SK-N-SH (cell line): Measurements from ENCODE around the gene CRYBG1. TPM values are rescaled to one million over a fixed set of nuclear protein-coding genes. Genes with fewer than 3 reads are reported as not detected.
"Not testable (repeated sequence)": the region's sequence is repeated elsewhere in the genome, so short reads cannot be mapped to it uniquely, and the experiment has no call there.

ENCODE experiments used
- CTCF ChIA-PET: fragments of 300-600, 350-600 bp; formaldehyde crosslinking; extraction: SDS; loops from one replicate; lab custom pipeline; 2021; lab: Yijun Ruan, JAX
- POLR2A ChIA-PET: fragments of 350-600 bp; sonication (Branson Sonifier 250); formaldehyde crosslinking; extraction: SDS; loops from one replicate; lab custom pipeline; 2020; ENCODE audit warnings: antibody characterized with exemption, inconsistent platforms; lab: Yijun Ruan, JAX
- DNase-seq: peaks from one replicate; pipeline ENCODE4 v3.0.0; 2012
- H2AFZ ChIP-seq: fragments of 200-600 bp; sonication (generic); 2 replicates; pipeline ENCODE4 v1.8.1; 2016; ENCODE audit warnings: antibody characterized with exemption, mild to moderate bottlenecking, low read depth
- H3F3A ChIP-seq: fragments of 200-600 bp; sonication (generic); replicated peaks from 2 replicates; pipeline ENCODE3; 2016; ENCODE audit warnings: antibody characterized with exemption, mild to moderate bottlenecking; ENCODE audit not compliant: insufficient read depth
- H3K27ac ChIP-seq, 2 experiments: fragments of 200-500 bp in 1 of 2; fragments of 200-600 bp in 1 of 2; sonication (Bioruptor generic) in 1 of 2; sonication (generic), shearing (Covaris generic) in 1 of 2; 2 replicates each; pipeline versions ENCODE4 v1.5.1 to v1.6.1; 2014 to 2016; ENCODE audit warnings: low read depth in 2 of 2, inconsistent platforms in 1 of 2, low read length in 1 of 2, mild to moderate bottlenecking in 1 of 2, mixed read lengths in 1 of 2
- H3K27me3 ChIP-seq: fragments of 200-600 bp; sonication (generic), shearing (Covaris generic); 2 replicates; pipeline ENCODE4 v1.6.1; 2016; ENCODE audit warnings: mixed run types; ENCODE audit not compliant: insufficient read depth
- H3K36me3 ChIP-seq, 2 experiments: fragments of 200-500 bp in 1 of 2; fragments of 200-600 bp in 1 of 2; sonication (Bioruptor generic) in 1 of 2; sonication (generic) in 1 of 2; replicated peaks in 1 of 2; 2 replicates each; pipeline versions ENCODE3 to v1.5.1; 2014 to 2016; ENCODE audit warnings: low read length in 1 of 2, mild to moderate bottlenecking in 1 of 2; ENCODE audit not compliant: insufficient read depth in 2 of 2, control insufficient read depth in 1 of 2
- H3K4me1 ChIP-seq, 2 experiments: fragments of 200-500 bp in 1 of 2; fragments of 200-600 bp in 1 of 2; sonication (Bioruptor generic) in 1 of 2; sonication (generic), shearing (Covaris generic) in 1 of 2; 2 replicates each; pipeline versions ENCODE4 v1.5.1 to v1.6.1; 2014 to 2016; ENCODE audit warnings: low read depth in 1 of 2, low read length in 1 of 2, mixed run types in 1 of 2; ENCODE audit not compliant: insufficient read depth in 2 of 2, control insufficient read depth in 1 of 2
- H3K4me2 ChIP-seq: fragments of 200-600 bp; sonication (generic), shearing (Covaris generic); 2 replicates; pipeline ENCODE4 v1.6.1; 2017; ENCODE audit warnings: mixed run types
- H3K4me3 ChIP-seq, 2 experiments: fragments of 200-500 bp in 1 of 2; fragments of 200-600 bp in 1 of 2; sonication (Bioruptor generic) in 1 of 2; sonication (generic), shearing (Covaris generic) in 1 of 2; 2 replicates each; pipeline versions ENCODE4 v1.5.1 to v1.8.1; 2014 to 2016; ENCODE audit warnings: low read depth in 2 of 2, inconsistent platforms in 1 of 2, low read length in 1 of 2, mild to moderate bottlenecking in 1 of 2, mixed read lengths in 1 of 2, moderate library complexity in 1 of 2
- H3K79me2 ChIP-seq: fragments of 200-600 bp; sonication (generic); 2 replicates; pipeline ENCODE4 v1.8.1; 2017; ENCODE audit warnings: mild to moderate bottlenecking; ENCODE audit not compliant: insufficient read depth
- H3K9ac ChIP-seq: fragments of 200-600 bp; sonication (generic); 2 replicates; pipeline ENCODE4 v1.6.1; 2017; ENCODE audit warnings: mixed run types
- H3K9me2 ChIP-seq: fragments of 200-600 bp; sonication (generic); 2 replicates; pipeline ENCODE4 v1.6.1; 2017; ENCODE audit warnings: mixed run types
- H3K9me3 ChIP-seq: fragments of 200-600 bp; sonication (generic); 2 replicates; pipeline ENCODE4 v1.6.1; 2017; ENCODE audit warnings: mixed run types, mild to moderate bottlenecking, moderate library complexity
- H4K20me1 ChIP-seq: fragments of 200-600 bp; sonication (generic); 2 replicates; pipeline ENCODE4 v1.6.1; 2017; ENCODE audit warnings: mild to moderate bottlenecking, mixed run types; ENCODE audit not compliant: insufficient read depth
- EZH2phosphoT487 ChIP-seq: fragments of 200-600 bp; sonication (generic); IDR thresholded peaks from 2 replicates; pipeline ENCODE4 v1.6.1; 2017; ENCODE audit warnings: low read depth, mixed run types, mild to moderate bottlenecking, antibody characterized with exemption, moderate library complexity, borderline replicate concordance
- FOXJ3 ChIP-seq: sonication (generic); formaldehyde crosslinking; IDR thresholded peaks from 2 replicates; pipeline ENCODE4 v1.5.1; 2020; ENCODE audit warnings: mild to moderate bottlenecking, missing genetic modification reagents
- GABPA ChIP-seq: IDR thresholded peaks from 2 replicates; pipeline ENCODE4 v1.4.0; 2012; ENCODE audit warnings: low read depth, mild to moderate bottlenecking
- MXI1 ChIP-seq: IDR thresholded peaks from 2 replicates; pipeline ENCODE4 v1.6.1; 2012; ENCODE audit warnings: mild to moderate bottlenecking, low read depth, low read length, improper control_type of control experiment
- NRF1 ChIP-seq: IDR thresholded peaks from 2 replicates; pipeline ENCODE4 v1.6.1; 2012; ENCODE audit warnings: low read depth, mild to moderate bottlenecking, low read length
- SIN3A ChIP-seq: IDR thresholded peaks from 2 replicates; pipeline ENCODE4 v1.6.1; 2012; ENCODE audit warnings: low read depth, mild to moderate bottlenecking, low read length, moderate library complexity, borderline replicate concordance
- SMC3 ChIP-seq: IDR thresholded peaks from 2 replicates; pipeline ENCODE4 v1.6.1; 2012; ENCODE audit warnings: low read depth, low read length, improper control_type of control experiment
- WGBS: methylation state at CpG from one replicate; pipeline ENCODE4 v1.1.6; 2017; ENCODE audit warnings: low lambda C conversion rate; 5-methylcytosine and 5-hydroxymethylcytosine counted together
- polyA plus RNA-seq, 3 experiments: library from polyadenylated mRNA; depleted of rRNA; stranded (reverse); fragments of >200 nt; gene quantifications; 2 replicates each; pipeline ENCODE4 v1.2.3, GENCODE V29; 2012
- TF ChIP-seq, protein P1 (sequence below): fragments of 150-350 bp; IDR thresholded peaks from 2 replicates; pipeline ENCODE4 v1.6.1; 2016; ENCODE audit warnings: mild to moderate bottlenecking, low read depth, low read length
- TF ChIP-seq, protein P2 (sequence below): IDR thresholded peaks from 2 replicates; pipeline ENCODE4 v1.4.0; 2012; ENCODE audit warnings: low read depth, borderline replicate concordance
- TF ChIP-seq, protein P3 (sequence below): fragments of 150-350 bp; IDR thresholded peaks from 2 replicates; pipeline ENCODE4 v1.6.1; 2017; ENCODE audit warnings: antibody characterized with exemption, low read length, low read depth, borderline replicate concordance

Gene CRYBG1
- polyA plus RNA-seq, 1 of the 3 experiments (the other 2 are of a cell fraction), result 13.8 TPM

DNA sequence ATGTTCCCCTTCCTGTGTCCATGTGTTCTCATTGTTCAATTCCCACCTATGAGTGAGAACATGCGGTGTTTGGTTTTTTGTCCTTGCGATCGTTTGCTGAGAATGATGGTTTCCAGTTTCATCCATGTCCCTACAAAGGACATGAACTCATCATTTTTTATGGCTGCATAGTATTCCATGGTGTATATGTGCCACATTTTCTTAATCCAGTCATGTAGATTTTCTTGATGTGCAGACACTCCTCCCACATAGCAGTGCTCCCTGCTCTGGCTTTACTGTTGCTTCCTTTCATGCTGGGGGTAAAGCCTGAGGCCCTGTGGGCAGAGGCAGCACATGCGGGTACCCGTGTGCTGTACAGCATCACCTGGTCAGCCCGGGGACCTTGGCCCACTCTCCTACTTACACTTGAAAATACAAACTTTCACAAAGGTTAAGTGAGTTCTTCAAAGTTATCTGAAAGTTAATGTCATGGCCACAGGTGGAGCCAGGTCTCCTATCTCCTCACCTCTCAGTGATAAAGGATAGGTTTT lies 188.5 kb downstream of the CRYBG1 start:
- H4K20me1 ChIP-seq, H3K4me3 ChIP-seq, H3K79me2 ChIP-seq, H3K27me3 ChIP-seq, H3K9me3 ChIP-seq, H3K4me2 ChIP-seq, DNase-seq, H3K9ac ChIP-seq, H3K9me2 ChIP-seq, CTCF ChIA-PET, POLR2A ChIA-PET, H2AFZ ChIP-seq: not testable (repeated sequence)
- peak overlapping the region in 1 of 2 experiments; percentile 99; a peak in 1 of 4 replicates for H3K27ac ChIP-seq
- H3K36me3 ChIP-seq, result peaks cover 35 to 61% of the 10 kb centered on the region in 2 experiments
- H3K4me1 ChIP-seq, result peaks cover 0 to 24% of the 10 kb centered on the region in 2 experiments; a peak in 3 of 4 replicates
- peaks cover 43% of the 10 kb centered on the region for H3F3A ChIP-seq
- WGBS, result 71% methylated on average over 5 of the region's 6 CpGs

DNA sequence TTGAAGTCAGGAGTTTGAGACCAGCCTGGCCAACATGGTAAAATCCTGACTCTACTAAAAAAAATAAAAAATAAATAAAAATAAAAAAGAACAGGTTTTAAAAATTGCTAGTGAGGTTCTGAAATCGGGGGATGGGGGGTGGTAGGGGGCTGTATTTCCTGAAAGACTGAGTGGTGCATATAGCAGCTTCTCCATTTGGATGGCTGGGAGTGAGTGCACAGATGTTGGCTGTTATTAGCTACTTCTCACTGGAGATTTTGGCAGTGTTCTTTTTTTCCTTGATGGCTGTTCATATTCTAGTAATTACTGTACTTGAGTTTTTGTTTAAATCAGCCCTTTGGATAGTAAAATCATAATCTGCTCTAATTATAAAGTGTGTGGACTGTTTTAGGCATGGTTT lies 189.0 kb downstream of the CRYBG1 start:
- TF ChIP-seq, protein P1, sequence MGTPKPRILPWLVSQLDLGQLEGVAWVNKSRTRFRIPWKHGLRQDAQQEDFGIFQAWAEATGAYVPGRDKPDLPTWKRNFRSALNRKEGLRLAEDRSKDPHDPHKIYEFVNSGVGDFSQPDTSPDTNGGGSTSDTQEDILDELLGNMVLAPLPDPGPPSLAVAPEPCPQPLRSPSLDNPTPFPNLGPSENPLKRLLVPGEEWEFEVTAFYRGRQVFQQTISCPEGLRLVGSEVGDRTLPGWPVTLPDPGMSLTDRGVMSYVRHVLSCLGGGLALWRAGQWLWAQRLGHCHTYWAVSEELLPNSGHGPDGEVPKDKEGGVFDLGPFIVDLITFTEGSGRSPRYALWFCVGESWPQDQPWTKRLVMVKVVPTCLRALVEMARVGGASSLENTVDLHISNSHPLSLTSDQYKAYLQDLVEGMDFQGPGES, result no peak
- TF ChIP-seq EZH2phosphoT487, result no peak
- no peak for TF ChIP-seq MXI1
- TF ChIP-seq, protein P2, sequence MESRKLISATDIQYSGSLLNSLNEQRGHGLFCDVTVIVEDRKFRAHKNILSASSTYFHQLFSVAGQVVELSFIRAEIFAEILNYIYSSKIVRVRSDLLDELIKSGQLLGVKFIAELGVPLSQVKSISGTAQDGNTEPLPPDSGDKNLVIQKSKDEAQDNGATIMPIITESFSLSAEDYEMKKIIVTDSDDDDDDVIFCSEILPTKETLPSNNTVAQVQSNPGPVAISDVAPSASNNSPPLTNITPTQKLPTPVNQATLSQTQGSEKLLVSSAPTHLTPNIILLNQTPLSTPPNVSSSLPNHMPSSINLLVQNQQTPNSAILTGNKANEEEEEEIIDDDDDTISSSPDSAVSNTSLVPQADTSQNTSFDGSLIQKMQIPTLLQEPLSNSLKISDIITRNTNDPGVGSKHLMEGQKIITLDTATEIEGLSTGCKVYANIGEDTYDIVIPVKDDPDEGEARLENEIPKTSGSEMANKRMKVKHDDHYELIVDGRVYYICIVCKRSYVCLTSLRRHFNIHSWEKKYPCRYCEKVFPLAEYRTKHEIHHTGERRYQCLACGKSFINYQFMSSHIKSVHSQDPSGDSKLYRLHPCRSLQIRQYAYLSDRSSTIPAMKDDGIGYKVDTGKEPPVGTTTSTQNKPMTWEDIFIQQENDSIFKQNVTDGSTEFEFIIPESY, result no peak
- TF ChIP-seq NRF1, result no peak
- TF ChIP-seq GABPA, result no peak
- TF ChIP-seq SIN3A, result no peak
- TF ChIP-seq SMC3, result no peak
- TF ChIP-seq FOXJ3, result no peak
- TF ChIP-seq, protein P3, sequence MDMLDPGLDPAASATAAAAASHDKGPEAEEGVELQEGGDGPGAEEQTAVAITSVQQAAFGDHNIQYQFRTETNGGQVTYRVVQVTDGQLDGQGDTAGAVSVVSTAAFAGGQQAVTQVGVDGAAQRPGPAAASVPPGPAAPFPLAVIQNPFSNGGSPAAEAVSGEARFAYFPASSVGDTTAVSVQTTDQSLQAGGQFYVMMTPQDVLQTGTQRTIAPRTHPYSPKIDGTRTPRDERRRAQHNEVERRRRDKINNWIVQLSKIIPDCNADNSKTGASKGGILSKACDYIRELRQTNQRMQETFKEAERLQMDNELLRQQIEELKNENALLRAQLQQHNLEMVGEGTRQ, result no peak
- ChIA-PET POLR2A (no interaction called here), CTCF (no interaction called here)
- Histone ChIP-seq H3K27ac (peak overlapping the region in 1 of 2 experiments; percentile 99; a peak in 1 of 4 replicates), H3K27me3 (no peaks in the 10 kb centered on the region), H3K79me2 (peaks cover 6% of the 10 kb centered on the region), H3F3A (peaks cover 42% of the 10 kb centered on the region), H3K9me3 (no peaks in the 10 kb centered on the region), H2AFZ (no peak overlapping the region), H3K9ac (no peak overlapping the region), H3K36me3 (peaks cover 33 to 59% of the 10 kb centered on the region in 2 experiments), H3K4me1 (peaks cover 0 to 24% of the 10 kb centered on the region in 2 experiments; a peak in 3 of 4 replicates), H3K9me2 (no peaks in the 10 kb centered on the region), H4K20me1 (no peaks in the 10 kb centered on the region), H3K4me2 (no peak overlapping the region), H3K4me3 (no peak overlapping the region)
- 64% methylated on average over 1 of the region's 1 CpG for WGBS
- DNase-seq, result no peak
